Esophagus (tissue), 2 donors: ENCODE measurements around the gene ETF1. TPM values are rescaled to one million over a fixed set of nuclear protein-coding genes. Genes with fewer than 3 reads are reported as not detected.
A peak's percentile ranks its signal among the peaks of the same experiment; 100 is the strongest.

ENCODE experiments used
- H3K27ac ChIP-seq, 2 donors: one replicate each; pipeline ENCODE4 v1.5.1; 2013; ENCODE audit warnings: low read depth in 2 of 2, mild to moderate bottlenecking in 2 of 2, inconsistent platforms in 1 of 2, low read length in 1 of 2, moderate library complexity in 1 of 2
- H3K27me3 ChIP-seq, 2 donors: one replicate each; pipeline ENCODE4 v1.6.1; 2013; ENCODE audit warnings: low read length in 2 of 2, control low read depth in 1 of 2, mild to moderate bottlenecking in 1 of 2; ENCODE audit not compliant: insufficient read depth in 2 of 2, control insufficient read depth in 1 of 2
- H3K36me3 ChIP-seq, 2 donors: one replicate each; pipeline ENCODE4 v1.6.1; 2013; ENCODE audit warnings: low read length in 1 of 2; ENCODE audit not compliant: control insufficient read depth in 2 of 2, insufficient read depth in 2 of 2
- H3K4me1 ChIP-seq, 2 donors: one replicate each; pipeline ENCODE4 v1.6.1; 2013; ENCODE audit warnings: low read length in 1 of 2; ENCODE audit not compliant: control insufficient read depth in 2 of 2, insufficient read depth in 2 of 2
- H3K4me3 ChIP-seq, 2 donors: one replicate each; pipeline ENCODE4 v1.5.1; 2013; ENCODE audit warnings: low read length in 2 of 2, mild to moderate bottlenecking in 2 of 2, low read depth in 1 of 2, moderate library complexity in 1 of 2
- H3K9me3 ChIP-seq, 2 donors: one replicate each; pipeline ENCODE4 v1.6.1; 2013; ENCODE audit warnings: mild to moderate bottlenecking in 2 of 2, low read depth in 1 of 2, low read length in 1 of 2, moderate library complexity in 1 of 2; ENCODE audit not compliant: control insufficient read depth in 2 of 2, insufficient read depth in 1 of 2
- WGBS, 2 donors: extraction: QIAGEN DNeasy Blood & Tissue Kit; methylation state at CpG; one replicate each; pipeline ENCODE4 v1.1.7; 2013; 5-methylcytosine and 5-hydroxymethylcytosine counted together
- polyA plus RNA-seq, 2 donors: library from polyadenylated mRNA; stranded (reverse); fragments of 200-250 nt; gene quantifications; one replicate each; pipeline ENCODE4 v1.2.3, GENCODE V29; 2013
- donor health status: healthy with polysubstance abuse.
- donor health status: Bipolar disorder and iron deficiency.

ETF1 gene
- 10 to 100 TPM; 38.9 to 64.8 TPM for polyA plus RNA-seq

- 0 to 1% methylated on average over 62 to 70 of the region's 70 CpGs for WGBS, 2 donors
- Histone ChIP-seq H3K27ac (peak within 1 kb of the TSS; percentile 97 to 100), H3K36me3 (no peaks in the 10 kb centered on the region), H3K9me3 (no peaks in the 10 kb centered on the region), H3K4me1 (peaks cover 0 to 7% of the 10 kb centered on the region in 2 donors), H3K27me3 (no peaks in the 10 kb centered on the region), H3K4me3 (peak within 1 kb of the TSS; percentile 94 to 99)
These were observed at the start of gene ETF1 for GRCh38 chr5:138542956-138543729. TSS of gene ETF1 (minus strand) at chr5:138543236. CDS start at chr5:138542918, 318 bp downstream.

- no peak overlapping the region for H3K27ac ChIP-seq
- H3K4me3 ChIP-seq: no peak overlapping the region
- no peaks in the 10 kb centered on the region for H3K9me3 ChIP-seq
- H3K4me1 ChIP-seq: no peaks in the 10 kb centered on the region
- no peaks in the 10 kb centered on the region for H3K27me3 ChIP-seq
- no peaks in the 10 kb centered on the region for H3K36me3 ChIP-seq
- 67 to 89% methylated on average over 2 of the region's 2 CpGs for WGBS, 2 donors
These were observed 45.2 kb upstream of the ETF1 start for GRCh38 chr5:138588013-138588788.

GRCh38 chr5:138585157-138585556 is 42.1 kb upstream of the ETF1 start:
- Histone ChIP-seq H3K27ac (no peak overlapping the region), H3K4me3 (no peak overlapping the region), H3K27me3 (no peaks in the 10 kb centered on the region), H3K36me3 (no peaks in the 10 kb centered on the region), H3K4me1 (no peaks in the 10 kb centered on the region), H3K9me3 (no peaks in the 10 kb centered on the region)

- Histone ChIP-seq H3K36me3 (no peaks in the 10 kb centered on the region), H3K27ac (no peak overlapping the region), H3K4me1 (no peaks in the 10 kb centered on the region), H3K27me3 (no peaks in the 10 kb centered on the region), H3K4me3 (no peak overlapping the region), H3K9me3 (no peaks in the 10 kb centered on the region)
- WGBS, 2 donors: 75 to 80% methylated on average over 8 of the region's 8 CpGs
These were observed 41.1 kb upstream of the ETF1 start for GRCh38 chr5:138583984-138584637.

GRCh38 chr5:138582959-138583358 is 39.9 kb upstream of the ETF1 start:
- Histone ChIP-seq H3K27ac (no peak overlapping the region), H3K36me3 (no peaks in the 10 kb centered on the region), H3K27me3 (no peaks in the 10 kb centered on the region), H3K4me1 (no peaks in the 10 kb centered on the region), H3K9me3 (no peaks in the 10 kb centered on the region), H3K4me3 (no peak overlapping the region)
- 84 to 89% methylated on average over 3 of the region's 3 CpGs for WGBS, 2 donors

- H3K27me3 ChIP-seq: no peaks in the 10 kb centered on the region
- H3K9me3 ChIP-seq: no peaks in the 10 kb centered on the region
- no peak overlapping the region for H3K4me3 ChIP-seq
- no peak overlapping the region for H3K27ac ChIP-seq
- H3K4me1 ChIP-seq: no peaks in the 10 kb centered on the region
- no peaks in the 10 kb centered on the region for H3K36me3 ChIP-seq
These were observed 37.7 kb upstream of the ETF1 start for GRCh38 chr5:138580777-138581176.

- Histone ChIP-seq H3K9me3 (no peaks in the 10 kb centered on the region), H3K4me3 (no peak overlapping the region), H3K27me3 (no peaks in the 10 kb centered on the region), H3K36me3 (no peaks in the 10 kb centered on the region), H3K27ac (no peak overlapping the region), H3K4me1 (no peaks in the 10 kb centered on the region)
- 97 to 98% methylated on average over 2 of the region's 2 CpGs for WGBS, 2 donors
These were observed 37.0 kb upstream of the ETF1 start for GRCh38 chr5:138580001-138580400.

GRCh38 chr5:138579517-138579863 is 36.5 kb upstream of the ETF1 start:
- H3K27me3 ChIP-seq: no peaks in the 10 kb centered on the region
- no peak overlapping the region for H3K4me3 ChIP-seq
- H3K9me3 ChIP-seq: no peaks in the 10 kb centered on the region
- no peaks in the 10 kb centered on the region for H3K36me3 ChIP-seq
- H3K27ac ChIP-seq: peak overlapping the region in 1 of 2 donors; percentile 10
- 42 to 51% methylated on average over 2 of the region's 2 CpGs for WGBS, 2 donors
- no peaks in the 10 kb centered on the region for H3K4me1 ChIP-seq

- no peaks in the 10 kb centered on the region for H3K4me1 ChIP-seq
- peaks cover 0 to 5% of the 10 kb centered on the region in 2 donors for H3K36me3 ChIP-seq
- H3K4me3 ChIP-seq: no peak overlapping the region
- 91 to 97% methylated on average over 17 of the region's 17 CpGs for WGBS, 2 donors
- H3K27me3 ChIP-seq: no peaks in the 10 kb centered on the region
- H3K27ac ChIP-seq: no peak overlapping the region
- H3K9me3 ChIP-seq: no peaks in the 10 kb centered on the region
These were observed 34.4 kb upstream of the ETF1 start for GRCh38 chr5:138577452-138577851.
